ENCODE measurements around the gene LAMA2. TPM values are rescaled to one million over a fixed set of nuclear protein-coding genes. Genes with fewer than 3 reads are reported as not detected.

The LAMA2 gene
- total RNA-seq, 4 donors from 2014 or later, result 61.5 to 154 (median 103) TPM

DNA sequence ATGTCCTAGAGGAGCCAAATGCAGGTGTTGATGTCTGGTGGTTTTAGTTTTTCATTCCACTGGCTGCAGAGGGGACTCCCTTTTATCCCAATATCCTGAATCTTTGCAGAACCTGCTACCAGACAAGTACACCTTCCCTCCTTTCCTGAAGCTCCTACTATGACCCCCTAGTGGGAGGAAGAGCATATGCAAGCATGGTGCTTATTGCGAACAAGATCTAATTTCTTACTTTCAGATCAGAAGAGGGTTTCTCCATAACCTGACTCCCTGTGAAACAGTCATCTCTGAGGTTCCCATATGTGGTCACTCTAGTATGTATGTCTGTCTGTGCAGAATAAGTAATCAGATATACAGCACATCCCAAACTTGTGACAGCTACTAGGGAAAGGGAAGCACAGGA is 549.8 kb downstream of the LAMA2 start:
- Histone ChIP-seq H3K4me3 (no peak overlapping the region), H3K9me3 (no peaks in the 10 kb centered on the region), H3K27ac (no peak overlapping the region), H3K27me3 (no peaks in the 10 kb centered on the region), H3K4me1 (no peaks in the 10 kb centered on the region), H3K36me3 (no peaks in the 10 kb centered on the region)
- TF ChIP-seq POLR2A (IDR thresholded peaks at IDR 0.05), result no peak
- TF ChIP-seq, protein P1, sequence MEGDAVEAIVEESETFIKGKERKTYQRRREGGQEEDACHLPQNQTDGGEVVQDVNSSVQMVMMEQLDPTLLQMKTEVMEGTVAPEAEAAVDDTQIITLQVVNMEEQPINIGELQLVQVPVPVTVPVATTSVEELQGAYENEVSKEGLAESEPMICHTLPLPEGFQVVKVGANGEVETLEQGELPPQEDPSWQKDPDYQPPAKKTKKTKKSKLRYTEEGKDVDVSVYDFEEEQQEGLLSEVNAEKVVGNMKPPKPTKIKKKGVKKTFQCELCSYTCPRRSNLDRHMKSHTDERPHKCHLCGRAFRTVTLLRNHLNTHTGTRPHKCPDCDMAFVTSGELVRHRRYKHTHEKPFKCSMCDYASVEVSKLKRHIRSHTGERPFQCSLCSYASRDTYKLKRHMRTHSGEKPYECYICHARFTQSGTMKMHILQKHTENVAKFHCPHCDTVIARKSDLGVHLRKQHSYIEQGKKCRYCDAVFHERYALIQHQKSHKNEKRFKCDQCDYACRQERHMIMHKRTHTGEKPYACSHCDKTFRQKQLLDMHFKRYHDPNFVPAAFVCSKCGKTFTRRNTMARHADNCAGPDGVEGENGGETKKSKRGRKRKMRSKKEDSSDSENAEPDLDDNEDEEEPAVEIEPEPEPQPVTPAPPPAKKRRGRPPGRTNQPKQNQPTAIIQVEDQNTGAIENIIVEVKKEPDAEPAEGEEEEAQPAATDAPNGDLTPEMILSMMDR (IDR thresholded peaks at IDR 0.05), result no peak
- no peak for DNase-seq
- intact Hi-C loops (cut with DNase I; ENCODE audit: low total_unique reads), result no loop called here

DNA sequence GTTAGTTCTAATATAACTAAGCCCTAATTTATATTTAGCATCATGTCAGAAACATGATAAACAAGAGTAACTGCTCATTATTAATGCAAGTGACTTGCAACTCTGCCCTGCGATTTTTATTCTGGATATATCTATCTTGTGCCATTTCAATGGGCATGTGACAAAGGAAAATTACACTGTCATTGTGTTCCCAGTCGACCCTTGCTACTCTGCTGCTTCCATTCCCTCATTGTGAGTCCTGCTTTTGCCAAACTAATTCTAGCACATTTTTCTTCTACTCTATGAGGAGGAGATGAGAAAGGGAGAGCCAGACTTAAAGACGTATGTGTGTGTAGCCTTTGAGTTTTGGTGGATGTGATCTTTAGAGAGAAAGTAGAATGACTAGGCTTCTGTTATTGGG is 551.2 kb downstream of the LAMA2 start:
- H3K4me3 ChIP-seq, result no peak overlapping the region
- H3K27ac ChIP-seq, result no peak overlapping the region
- TF ChIP-seq POLR2A (IDR thresholded peaks at IDR 0.05), result no peak
- TF ChIP-seq, protein P1 (IDR thresholded peaks at IDR 0.05), result no peak
- intact Hi-C loops (cut with DNase I; ENCODE audit: low total_unique reads), result no loop called here
- H3K4me1 ChIP-seq, result no peaks in the 10 kb centered on the region
- no peaks in the 10 kb centered on the region for H3K36me3 ChIP-seq
- H3K27me3 ChIP-seq, result no peaks in the 10 kb centered on the region
- no peak for DNase-seq
- H3K9me3 ChIP-seq, result no peaks in the 10 kb centered on the region

DNA sequence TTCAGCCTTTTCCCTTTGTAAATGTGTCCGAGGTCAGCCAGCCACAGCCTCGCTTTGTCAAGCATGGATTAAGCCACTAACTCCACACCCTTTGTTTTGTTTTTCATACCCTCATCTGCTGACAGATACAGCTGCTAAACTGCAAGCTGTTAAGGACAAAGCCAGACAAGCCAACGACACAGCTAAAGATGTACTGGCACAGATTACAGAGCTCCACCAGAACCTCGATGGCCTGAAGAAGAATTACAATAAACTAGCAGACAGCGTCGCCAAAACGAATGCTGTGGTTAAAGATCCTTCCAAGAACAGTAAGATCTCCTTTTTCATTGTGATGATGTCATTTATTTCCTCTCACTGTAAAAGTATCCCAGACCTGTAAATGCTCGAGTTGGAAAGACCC is 557.8 kb downstream of the LAMA2 start:
- Histone ChIP-seq H3K4me1 (no peaks in the 10 kb centered on the region), H3K27ac (no peak overlapping the region), H3K27me3 (no peaks in the 10 kb centered on the region), H3K9me3 (no peaks in the 10 kb centered on the region), H3K4me3 (no peak overlapping the region), H3K36me3 (no peaks in the 10 kb centered on the region)
- DNase-seq, result no peak
- intact Hi-C loops (cut with DNase I; ENCODE audit: low total_unique reads), result no loop called here
- no peak for TF ChIP-seq POLR2A (IDR thresholded peaks at IDR 0.05)
- TF ChIP-seq, protein P1 (IDR thresholded peaks at IDR 0.05), result no peak

DNA sequence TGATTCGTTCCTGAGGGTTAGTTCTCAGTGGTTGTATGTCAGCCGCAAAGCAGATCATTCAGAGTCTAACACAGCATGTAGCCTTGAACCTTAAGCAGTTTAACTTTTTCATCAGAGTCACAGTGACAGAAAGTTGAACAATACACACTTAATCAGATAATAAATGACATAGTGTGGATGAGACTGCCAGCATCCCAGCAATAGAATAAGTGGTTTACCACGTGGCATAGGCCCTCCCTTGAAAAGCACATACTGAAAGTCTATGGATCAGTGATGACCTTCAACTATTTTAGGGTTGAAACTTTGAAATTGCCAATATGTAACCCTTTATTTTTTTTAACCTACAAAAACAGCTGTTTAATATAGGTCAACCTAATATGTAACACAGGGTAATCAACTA is 561.7 kb downstream of the LAMA2 start:
- TF ChIP-seq, protein P1 (IDR thresholded peaks at IDR 0.05), result no peak
- no peak for TF ChIP-seq POLR2A (IDR thresholded peaks at IDR 0.05)
- Histone ChIP-seq H3K27ac (no peak overlapping the region), H3K4me3 (no peak overlapping the region), H3K4me1 (no peaks in the 10 kb centered on the region), H3K27me3 (no peaks in the 10 kb centered on the region), H3K9me3 (no peaks in the 10 kb centered on the region), H3K36me3 (no peaks in the 10 kb centered on the region)
- DNase-seq, result no peak
- intact Hi-C loops (cut with DNase I; ENCODE audit: low total_unique reads), result no loop called here

DNA sequence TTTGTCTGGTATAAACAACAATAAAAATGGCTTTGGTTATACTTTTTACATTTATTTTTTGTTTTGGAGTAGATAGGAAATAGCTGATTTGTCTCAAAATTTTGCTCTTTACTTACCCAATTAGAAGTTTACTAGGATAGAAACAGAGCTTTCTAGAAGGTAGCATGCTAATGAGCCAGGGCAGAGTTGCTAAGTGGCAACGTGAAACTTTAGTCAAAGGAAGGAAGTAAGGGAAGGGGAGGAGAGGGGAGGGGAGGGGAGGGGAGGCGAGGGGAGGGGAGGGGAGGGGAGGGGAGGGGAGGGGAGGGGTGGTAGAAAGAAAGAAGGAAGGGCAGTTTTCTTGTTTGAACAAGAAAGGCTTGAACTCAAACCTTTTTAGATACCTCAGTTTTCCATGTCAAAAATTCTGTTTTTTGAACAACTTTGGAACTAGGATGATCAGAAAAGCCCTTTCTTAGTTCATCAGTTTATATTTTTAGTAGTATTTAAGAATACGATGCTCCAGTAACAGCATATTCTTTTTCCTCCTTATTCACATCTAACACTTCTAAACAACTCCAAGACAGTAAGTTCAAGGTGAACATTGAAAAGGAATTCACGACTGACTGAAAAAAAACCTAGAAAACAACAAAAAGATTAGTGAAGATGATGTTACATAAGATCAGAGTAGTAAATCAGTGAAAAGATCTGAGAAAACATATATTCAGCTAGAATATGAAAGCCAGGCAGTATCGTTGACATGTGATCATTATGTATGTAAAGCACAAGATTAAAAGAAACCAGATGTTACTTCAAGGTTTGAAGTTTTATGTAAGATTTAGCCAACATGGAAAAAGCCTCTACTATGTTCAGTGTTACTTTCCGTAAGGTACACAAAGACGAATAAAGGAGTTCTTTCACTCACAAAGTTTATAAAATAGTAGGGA is 563.6 kb downstream of the LAMA2 start:
- no peak overlapping the region for H3K27ac ChIP-seq
- no peaks in the 10 kb centered on the region for H3K27me3 ChIP-seq
- no peaks in the 10 kb centered on the region for H3K4me1 ChIP-seq
- DNase-seq, result no peak
- no peaks in the 10 kb centered on the region for H3K9me3 ChIP-seq
- TF ChIP-seq POLR2A (IDR thresholded peaks at IDR 0.05), result no peak
- TF ChIP-seq, protein P1 (IDR thresholded peaks at IDR 0.05), result no peak
- H3K36me3 ChIP-seq, result no peaks in the 10 kb centered on the region
- H3K4me3 ChIP-seq, result no peak overlapping the region
- intact Hi-C loops (cut with DNase I; ENCODE audit: low total_unique reads), result no loop called here

All from uterus (tissue), 4 donors.